ENCODE measurements around the gene TACR2.

- TF ChIP-seq RCOR1 (IDR thresholded peaks at IDR 0.05; ENCODE audit: low read depth, low read length) = no peak
- TF ChIP-seq GATA3 (IDR thresholded peaks at IDR 0.05; ENCODE audit: borderline replicate concordance) = no peak
- TF ChIP-seq RFX5 (IDR thresholded peaks at IDR 0.05) = no peak
- TF ChIP-seq CTCF (IDR thresholded peaks at IDR 0.05) = no peak
- TF ChIP-seq RAD21 (conservative IDR thresholded peaks at IDR 0.05 in 1 of 2, IDR thresholded peaks at IDR 0.05 in 1 of 2) = no peak
- TF ChIP-seq SREBF2 (IDR thresholded peaks at IDR 0.05) = no peak
- no peak for TF ChIP-seq EP300 (IDR thresholded peaks at IDR 0.05)
- TF ChIP-seq, protein P1, sequence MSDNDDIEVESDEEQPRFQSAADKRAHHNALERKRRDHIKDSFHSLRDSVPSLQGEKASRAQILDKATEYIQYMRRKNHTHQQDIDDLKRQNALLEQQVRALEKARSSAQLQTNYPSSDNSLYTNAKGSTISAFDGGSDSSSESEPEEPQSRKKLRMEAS (IDR thresholded peaks at IDR 0.05) = no peak
- TF ChIP-seq HDAC2 (IDR thresholded peaks at IDR 0.05) = no peak
Measured at GRCh38 chr10:69366738-69367137, 50.0 kb downstream of the TACR2 start.
